Activated CD4-positive, CD25-positive, alpha-beta regulatory T cell treated with anti-CD3 and anti-CD28 coated beads, Interleukin-2, amount 50 U/mL, for 72 hours (primary cell): ENCODE data around the gene SIL1.

Experiments
- DNase-seq: peaks from one replicate; pipeline ENCODE4 v3.0.0; 2021

The SIL1 gene

DNA sequence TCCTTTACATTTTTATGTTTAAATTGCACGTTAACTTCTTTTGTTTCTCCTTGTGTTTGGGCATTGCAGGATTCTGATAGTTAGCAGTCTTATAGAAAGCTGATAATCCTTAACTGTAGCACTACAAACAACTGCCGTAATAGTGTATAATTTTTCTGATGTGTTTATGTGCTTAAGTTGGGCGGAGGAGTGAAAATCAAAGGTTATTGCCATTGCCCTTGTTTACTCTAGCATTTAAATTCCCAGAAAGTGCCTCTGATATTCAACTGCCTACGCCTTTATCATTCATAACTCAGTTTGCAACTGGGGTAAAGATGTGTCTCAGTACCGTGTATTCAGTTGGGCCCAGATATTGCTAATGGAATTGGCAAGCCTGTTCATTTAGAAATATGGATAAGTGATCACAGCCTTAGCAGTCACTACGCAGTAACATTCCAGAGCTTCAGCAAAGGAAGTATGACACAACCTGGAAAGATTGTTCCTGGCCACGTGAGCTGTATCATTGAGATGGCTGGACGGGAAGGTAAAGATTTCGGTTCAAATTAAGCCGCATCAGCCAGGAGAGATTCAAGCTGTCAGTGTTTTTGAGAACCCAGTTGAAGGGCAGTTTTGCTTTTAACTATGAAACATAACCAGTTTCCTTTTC, 294.9 kb downstream of the SIL1 start:
- no peak for DNase-seq

GRCh38 chr5:138901716-138902115, 296.5 kb downstream of the SIL1 start:
- no peak for DNase-seq

DNA sequence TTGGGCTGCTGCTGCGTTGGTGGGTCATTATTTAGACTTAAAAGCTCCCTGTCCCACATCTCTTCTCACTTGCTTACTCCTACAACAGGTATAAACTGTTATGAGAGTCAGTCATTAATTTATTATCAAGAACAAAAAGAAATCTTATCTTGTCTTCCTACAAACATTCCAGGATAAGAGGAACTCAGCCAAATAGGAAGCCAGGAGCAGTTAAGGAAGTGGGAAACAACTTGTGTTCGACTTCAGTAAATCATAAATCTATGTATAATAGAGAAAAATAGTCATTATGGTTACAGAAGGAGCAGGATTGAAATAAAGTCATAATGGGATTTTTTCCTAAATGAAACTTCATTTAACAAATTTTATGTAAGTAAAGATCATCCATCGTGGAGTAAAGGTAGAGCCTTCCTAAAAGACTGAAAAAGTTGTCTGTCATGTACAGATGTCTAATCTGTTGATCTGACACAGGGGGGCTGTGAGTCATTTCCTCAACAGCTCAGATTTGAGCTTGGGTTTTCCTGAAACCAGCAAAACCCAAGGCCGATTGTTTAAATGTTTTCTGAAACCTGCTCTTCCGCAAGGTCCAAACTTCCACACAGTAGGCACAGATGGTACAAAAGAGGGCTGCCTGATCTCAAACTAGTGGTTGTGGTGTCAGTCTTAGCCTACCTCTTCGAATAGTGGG, 297.7 kb downstream of the SIL1 start:
- DNase-seq = no peak

- no peak for DNase-seq
These were observed 299.4 kb downstream of the SIL1 start for GRCh38 chr5:138898742-138899141.

DNA sequence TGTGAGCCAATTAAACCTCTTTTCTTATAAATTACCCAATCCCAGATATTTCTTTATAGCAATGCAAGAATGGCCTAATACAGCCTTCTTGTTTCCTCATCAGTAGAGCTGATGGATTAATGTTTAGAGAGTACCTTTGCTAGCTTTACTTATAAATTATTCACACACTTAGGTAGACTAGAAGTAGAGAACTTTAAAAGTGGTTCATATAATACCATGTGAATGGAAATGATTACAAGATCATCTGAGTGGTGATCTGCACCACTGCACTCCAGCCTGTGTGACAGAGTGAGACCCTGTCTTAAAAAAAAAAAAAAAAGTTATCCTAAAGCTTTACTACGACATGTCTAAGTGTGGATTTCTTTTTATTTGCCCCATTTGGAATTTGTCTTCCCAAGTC, 299.9 kb downstream of the SIL1 start:
- DNase-seq = no peak
